GM23248 (cell line): ENCODE data around the gene LMF1.

Experiments
- EZH2 ChIP-seq: fragments of 200-600 bp; sonication (generic); IDR thresholded peaks from 2 replicates; pipeline ENCODE4 v1.6.1; 2018; ENCODE audit warnings: antibody characterized with exemption, mild to moderate bottlenecking; ENCODE audit not compliant: insufficient read depth, poor library complexity, severe bottlenecking
- EZH2phosphoT487 ChIP-seq: fragments of 200-600 bp; sonication (generic); IDR thresholded peaks from 2 replicates; pipeline ENCODE4 v1.6.1; 2018; ENCODE audit warnings: antibody characterized with exemption, moderate library complexity, mild to moderate bottlenecking, low read depth; ENCODE audit not compliant: insufficient read depth

DNA sequence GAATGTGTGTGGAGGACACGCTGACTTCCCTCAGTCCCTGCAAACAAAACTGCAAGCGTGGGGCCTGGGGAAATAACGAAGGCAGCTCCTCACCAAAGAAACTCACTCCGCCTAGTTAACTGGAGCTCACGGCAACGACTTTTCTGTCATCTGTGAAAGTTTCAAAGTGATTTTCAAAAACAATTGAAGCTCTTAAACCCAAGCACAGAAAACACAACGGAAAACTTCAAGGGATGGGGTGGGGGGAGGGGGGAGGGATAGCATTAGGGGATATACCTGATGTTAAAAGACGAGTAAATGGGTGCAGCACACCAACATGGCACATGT, 167.1 kb downstream of the LMF1 start:
- TF ChIP-seq EZH2 (no peak), EZH2phosphoT487 (no peak)
